H1 (cell line): Measurements from ENCODE around the gene RTN4RL2. TPM values are rescaled to one million over a fixed set of nuclear protein-coding genes. Genes with fewer than 3 reads are reported as not detected.

Source experiments
- CTCF ChIA-PET: fragments of 300-600 bp; sonication (Branson Sonifier 250); formaldehyde crosslinking; loops from one replicate; lab custom pipeline; 2021; ENCODE audit not compliant: partially characterized antibody; lab: Charles Lee
- POLR2A ChIA-PET: fragments of 300-600 bp; sonication (Branson Sonifier 250); formaldehyde crosslinking; loops from one replicate; lab custom pipeline; 2021; ENCODE audit warnings: inconsistent platforms; ENCODE audit not compliant: partially characterized antibody; lab: Charles Lee
- DNase-seq, 2 experiments: peaks; one replicate each; pipeline versions ENCODE4 v3.0.0 to v3.0.0-alpha.2; 2010 to 2022; ENCODE audit warnings: low spot score in 2 of 2, low read depth in 1 of 2, mixed read lengths in 1 of 2
- FAIRE-seq: peaks from 2 replicates; lab custom pipeline; 2011; peaks lifted over from hg19 to GRCh38; lab: Jason Lieb, UNC
- H2AFZ ChIP-seq: 2 replicates; pipeline ENCODE4 v1.8.1; 2012; ENCODE audit warnings: low read length, inconsistent platforms
- H2AK5ac ChIP-seq: 2 replicates; pipeline ENCODE4 v1.6.1; 2013; ENCODE audit warnings: low read depth, low read length
- H2BK120ac ChIP-seq: replicated peaks from 2 replicates; pipeline ENCODE3; 2013; ENCODE audit warnings: low read depth, low read length, inconsistent platforms
- H2BK12ac ChIP-seq: 2 replicates; pipeline ENCODE4 v1.6.1; 2013; ENCODE audit warnings: low read depth, low read length
- H2BK15ac ChIP-seq: 2 replicates; pipeline ENCODE4 v1.6.1; 2013; ENCODE audit warnings: low read length
- H2BK20ac ChIP-seq: 2 replicates; pipeline ENCODE4 v1.6.1; 2013; ENCODE audit warnings: low read length
- H2BK5ac ChIP-seq: 2 replicates; pipeline ENCODE4 v1.6.1; 2013; ENCODE audit warnings: low read depth, low read length
- H3K14ac ChIP-seq: 2 replicates; pipeline ENCODE4 v1.6.1; 2013; ENCODE audit warnings: inconsistent platforms; ENCODE audit not compliant: insufficient read length
- H3K18ac ChIP-seq: 2 replicates; pipeline ENCODE4 v1.6.1; 2013; ENCODE audit warnings: low read length; ENCODE audit errors: extremely low read depth
- H3K23ac ChIP-seq: 2 replicates; pipeline ENCODE4 v1.6.1; 2013; ENCODE audit warnings: inconsistent platforms; ENCODE audit not compliant: insufficient read length
- H3K23me2 ChIP-seq: 2 replicates; pipeline ENCODE4 v1.6.1; 2013; ENCODE audit warnings: low read depth, low read length
- H3K27ac ChIP-seq: 2 replicates; pipeline ENCODE4 v1.6.1; 2011; ENCODE audit warnings: low read depth, low read length, inconsistent platforms
- H3K27me3 ChIP-seq, 4 experiments: replicated peaks in 1 of 4; 1 replicate in 1 of 4; 2 replicates in 3 of 4; pipeline versions ENCODE4 v1.6.1 to v1.8.1; 2011 to 2013; ENCODE audit warnings: low read length in 3 of 4, mild to moderate bottlenecking in 3 of 4, inconsistent platforms in 2 of 4, mixed read lengths in 2 of 4, moderate library complexity in 1 of 4; ENCODE audit not compliant: control insufficient read depth in 3 of 4, insufficient read depth in 3 of 4; ENCODE audit errors: extremely low read depth in 1 of 4
- H3K36me3 ChIP-seq, 4 experiments: 2 replicates each; pipeline versions ENCODE4 v1.6.1 to v1.8.1; 2011 to 2013; ENCODE audit warnings: mild to moderate bottlenecking in 4 of 4, low read length in 3 of 4, moderate library complexity in 2 of 4, control low read depth in 1 of 4, inconsistent platforms in 1 of 4; ENCODE audit not compliant: insufficient read depth in 4 of 4, control insufficient read depth in 2 of 4
- H3K4ac ChIP-seq: replicated peaks from 2 replicates; pipeline ENCODE3; 2013; ENCODE audit warnings: low read length, low read depth, mixed read lengths, inconsistent platforms; ENCODE audit not compliant: insufficient read length
- H3K4me1 ChIP-seq, 4 experiments: replicated peaks in 1 of 4; 1 replicate in 1 of 4; 2 replicates in 3 of 4; pipeline versions ENCODE4 v1.6.1 to v1.8.1; 2011 to 2013; ENCODE audit warnings: low read length in 3 of 4, inconsistent platforms in 2 of 4, mixed read lengths in 1 of 4; ENCODE audit not compliant: insufficient read depth in 4 of 4, control insufficient read depth in 3 of 4
- H3K4me2 ChIP-seq, 2 experiments: 2 replicates each; pipeline versions ENCODE4 v1.6.1 to v1.8.1; 2011 to 2013; ENCODE audit warnings: low read depth in 2 of 2, low read length in 2 of 2, control low read depth in 1 of 2, inconsistent platforms in 1 of 2, mild to moderate bottlenecking in 1 of 2; ENCODE audit not compliant: insufficient read depth in 1 of 2
- H3K4me3 ChIP-seq, 4 experiments: fragments of 200-600, 300-600 bp in 1 of 4; sonication (generic), shearing (Covaris generic), sonication (Bioruptor Twin) in 1 of 4; 2 replicates each; pipeline versions ENCODE4 v1.5.1 to v1.8.1; 2011 to 2016; ENCODE audit warnings: low read length in 4 of 4, low read depth in 3 of 4, control low read depth in 2 of 4, inconsistent platforms in 2 of 4, mild to moderate bottlenecking in 2 of 4, mixed read lengths in 1 of 4, moderate library complexity in 1 of 4; ENCODE audit not compliant: insufficient read depth in 2 of 4; ENCODE audit errors: extremely low read depth in 1 of 4
- H3K56ac ChIP-seq: replicated peaks from 2 replicates; pipeline ENCODE3; 2013; ENCODE audit warnings: low read depth, mild to moderate bottlenecking, mixed read lengths, low read length, inconsistent platforms; ENCODE audit not compliant: insufficient read length
- H3K79me1 ChIP-seq: 2 replicates; pipeline ENCODE4 v1.6.1; 2013; ENCODE audit warnings: low read depth, low read length, control low read depth
- H3K79me2 ChIP-seq, 2 experiments: 2 replicates each; pipeline versions ENCODE4 v1.6.1 to v1.8.1; 2012 to 2013; ENCODE audit warnings: low read length in 2 of 2, mild to moderate bottlenecking in 2 of 2, inconsistent platforms in 1 of 2; ENCODE audit not compliant: insufficient read depth in 2 of 2, control insufficient read depth in 1 of 2
- H3K9ac ChIP-seq, 4 experiments: replicated peaks in 1 of 4; 1 replicate in 1 of 4; 2 replicates in 3 of 4; pipeline versions ENCODE4 v1.6.1 to v1.8.1; 2011 to 2013; ENCODE audit warnings: low read depth in 3 of 4, low read length in 3 of 4, control low read depth in 2 of 4, mild to moderate bottlenecking in 2 of 4, moderate library complexity in 2 of 4, inconsistent platforms in 1 of 4; ENCODE audit errors: extremely low read depth in 1 of 4
- H3K9me3 ChIP-seq, 2 experiments: 2 replicates each; pipeline versions ENCODE4 v1.6.1 to v1.8.1; 2012 to 2013; ENCODE audit warnings: mild to moderate bottlenecking in 2 of 2, moderate library complexity in 2 of 2, control low read depth in 1 of 2, inconsistent platforms in 1 of 2, low read depth in 1 of 2, low read length in 1 of 2, mixed read lengths in 1 of 2; ENCODE audit not compliant: insufficient read depth in 2 of 2
- H4K20me1 ChIP-seq, 2 experiments: replicated peaks in 1 of 2; 2 replicates each; pipeline versions ENCODE3 to v1.8.1; 2011 to 2013; ENCODE audit warnings: inconsistent platforms in 2 of 2, low read length in 2 of 2, mild to moderate bottlenecking in 1 of 2; ENCODE audit not compliant: insufficient read depth in 2 of 2, control insufficient read depth in 1 of 2
- H4K5ac ChIP-seq: 2 replicates; pipeline ENCODE4 v1.6.1; 2013; ENCODE audit warnings: low read length, low read depth, mixed read lengths, inconsistent platforms; ENCODE audit not compliant: insufficient read length
- H4K8ac ChIP-seq: 2 replicates; pipeline ENCODE4 v1.8.0; 2013; ENCODE audit warnings: mild to moderate bottlenecking, moderate library complexity, low read length, inconsistent platforms; ENCODE audit not compliant: insufficient read depth; ENCODE audit errors: extremely low read depth
- H4K91ac ChIP-seq: replicated peaks from 2 replicates; pipeline ENCODE3; 2013; ENCODE audit warnings: low read length, mixed read lengths, inconsistent platforms; ENCODE audit not compliant: insufficient read length
- EP300 ChIP-seq, 2 experiments: IDR thresholded peaks; 1 replicate in 1 of 2; 2 replicates in 1 of 2; pipeline ENCODE4 v1.6.1; 2011 to 2012; ENCODE audit warnings: low read depth in 2 of 2, low read length in 2 of 2, mild to moderate bottlenecking in 2 of 2, borderline replicate concordance in 1 of 2, inconsistent platforms in 1 of 2, moderate library complexity in 1 of 2
- HDAC6 ChIP-seq: IDR thresholded peaks from one replicate; pipeline ENCODE4 v1.7.1; 2012; ENCODE audit warnings: low read depth, mild to moderate bottlenecking, inconsistent platforms, low read length, moderate library complexity
- SUZ12 ChIP-seq: fragments of 200-600 bp; sonication (generic); IDR thresholded peaks from 2 replicates; pipeline ENCODE4 v1.6.1; 2012; ENCODE audit warnings: mild to moderate bottlenecking, inconsistent platforms, low read length, moderate library complexity, mixed read lengths
- TEAD4 ChIP-seq: IDR thresholded peaks from 2 replicates; pipeline ENCODE4 v1.6.1; 2012; ENCODE audit warnings: low read depth, low read length, inconsistent platforms, mixed read lengths
- YY1 ChIP-seq: IDR thresholded peaks from 2 replicates; pipeline ENCODE4 v1.6.1; 2011; ENCODE audit warnings: low read depth, mild to moderate bottlenecking, low read length
- WGBS, 2 experiments: shearing (Covaris generic) in 1 of 2; methylation state at CpG; one replicate each; pipeline versions ENCODE4 v1.1.6 to v1.1.7; 2013 to 2015; ENCODE audit warnings: low lambda C conversion rate in 2 of 2, mixed read lengths in 2 of 2, inconsistent platforms in 1 of 2, low coverage in 1 of 2, missing lambda C conversion rate in 1 of 2; ENCODE audit not compliant: insufficient replicate concordance in 2 of 2, insufficient coverage in 1 of 2, insufficient read length in 1 of 2; ENCODE audit errors: extremely low coverage in 1 of 2, missing lambda C conversion rate in 1 of 2; 5-methylcytosine and 5-hydroxymethylcytosine counted together
- polyA plus RNA-seq, 7 experiments: library from polyadenylated mRNA; depleted of rRNA in 3 of 7; stranded (reverse) in 5 of 7; unstranded in 2 of 7; fragments of >200 nt in 5 of 7; fragments of 200-250 nt in 2 of 7; gene quantifications; 1 replicate in 5 of 7; 2 replicates in 1 of 7; 4 replicates in 1 of 7; pipeline versions ENCODE4 v1.2.1 to v1.2.3, GENCODE V29; 2011 to 2013; ENCODE audit warnings: missing spikeins in 2 of 7, mixed read lengths in 2 of 7
- total RNA-seq: library from RNA; stranded (reverse); fragmentation: NEBNext Ultra II Directional; extraction: Animal tissue kit (Norgen Biotek cat#: 25700); gene quantifications from 2 replicates; pipeline ENCODE4 v1.2.1, GENCODE V29; 2021

The RTN4RL2 gene
- total and polyA plus RNA-seq, 2 of the 8 experiments (the other 6 are each of a cell fraction or from before 2014, with no cell fraction given), result 11.4 to 23.7 TPM

DNA sequence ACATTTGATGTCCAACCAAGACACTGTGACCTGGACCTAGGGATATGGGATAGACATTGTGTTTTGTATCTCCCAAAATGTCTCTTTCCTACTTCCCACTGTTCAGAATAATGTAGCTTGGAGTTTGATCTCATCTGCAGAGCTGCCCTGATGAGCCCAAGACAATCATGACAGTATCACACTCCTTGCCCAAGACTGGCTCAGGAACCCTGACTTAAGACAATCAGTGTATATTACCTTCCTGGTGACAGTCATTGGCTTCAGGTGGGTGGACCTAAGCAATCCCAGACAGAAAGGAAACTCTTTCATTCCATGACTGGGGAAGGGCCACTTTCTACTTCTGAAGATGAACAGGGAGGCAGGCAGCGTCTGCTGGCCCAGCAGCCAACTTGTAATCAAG is 14.3 kb upstream of the RTN4RL2 start:
- no peak overlapping the region for H3K18ac ChIP-seq
- WGBS, 2 experiments, result 88% methylated on average over 1 of the region's 1 CpG; no CpG with 5 or more reads in 1 of the 2 experiments
- no peak overlapping the region for H2BK20ac ChIP-seq
- no peak for TF ChIP-seq EP300 (IDR thresholded peaks at IDR 0.05; ENCODE audit: borderline replicate concordance in 1 of 2, low read depth in 2 of 2, low read length in 2 of 2)
- no peak for TF ChIP-seq TEAD4
- no peak for TF ChIP-seq YY1
- TF ChIP-seq SUZ12, result no peak
- no peak for TF ChIP-seq HDAC6
- no peak overlapping the region for H4K5ac ChIP-seq
- H4K91ac ChIP-seq, result no peak overlapping the region
- H3K23ac ChIP-seq, result no peak overlapping the region
- H3K9me3 ChIP-seq, result no peaks in the 10 kb centered on the region
- no peak for DNase-seq
- H3K36me3 ChIP-seq, result no peaks in the 10 kb centered on the region
- no peaks in the 10 kb centered on the region for H3K4me1 ChIP-seq
- H3K79me2 ChIP-seq, result no peaks in the 10 kb centered on the region
- H3K4ac ChIP-seq, result no peak overlapping the region
- 0 out of 2 replicates have a peak, but pooled peaks cover 2% of the 10 kb centered on the region for H3K23me2 ChIP-seq
- H3K14ac ChIP-seq, result no peak overlapping the region
- no peaks in the 10 kb centered on the region; a peak in 1 of 7 replicates for H3K27me3 ChIP-seq
- H2AFZ ChIP-seq, result no peak overlapping the region
- no peak overlapping the region for H3K4me3 ChIP-seq
- H4K20me1 ChIP-seq, result no peaks in the 10 kb centered on the region
- no peak overlapping the region for H3K4me2 ChIP-seq
- POLR2A ChIA-PET, result interaction anchor here (1.3 kb wide), 1 partner anchor 108 kb away, joined by 4 read pairs; the partner anchor contains the start of gene P2RX3
- no peak overlapping the region for H2BK12ac ChIP-seq
- no peak overlapping the region for H2AK5ac ChIP-seq
- H2BK15ac ChIP-seq, result no peak overlapping the region
- no peak overlapping the region for H2BK120ac ChIP-seq
- no peak overlapping the region for H3K56ac ChIP-seq
- H2BK5ac ChIP-seq, result no peak overlapping the region
- no peaks in the 10 kb centered on the region for H3K79me1 ChIP-seq
- CTCF ChIA-PET, result interaction anchor here (0.9 to 12.5 kb wide), 4 partner anchors 13 to 100 kb away, joined by 3 to 97 read pairs (median 4); partner anchors contain the start of gene RTN4RL2
- no peak for FAIRE-seq
- H3K27ac ChIP-seq, result no peak overlapping the region
- no peak overlapping the region for H4K8ac ChIP-seq
- H3K9ac ChIP-seq, result no peak overlapping the region
